NOMO-1 (cell line): ENCODE results near the gene C4BPA.

Experiments used
- DNase-seq, 2 experiments: peaks; one replicate each; lab custom pipeline; 2025; ENCODE audit not compliant: unreplicated experiment in 2 of 2; lab: John Stamatoyannopoulos, UW

C4BPA gene

DNA sequence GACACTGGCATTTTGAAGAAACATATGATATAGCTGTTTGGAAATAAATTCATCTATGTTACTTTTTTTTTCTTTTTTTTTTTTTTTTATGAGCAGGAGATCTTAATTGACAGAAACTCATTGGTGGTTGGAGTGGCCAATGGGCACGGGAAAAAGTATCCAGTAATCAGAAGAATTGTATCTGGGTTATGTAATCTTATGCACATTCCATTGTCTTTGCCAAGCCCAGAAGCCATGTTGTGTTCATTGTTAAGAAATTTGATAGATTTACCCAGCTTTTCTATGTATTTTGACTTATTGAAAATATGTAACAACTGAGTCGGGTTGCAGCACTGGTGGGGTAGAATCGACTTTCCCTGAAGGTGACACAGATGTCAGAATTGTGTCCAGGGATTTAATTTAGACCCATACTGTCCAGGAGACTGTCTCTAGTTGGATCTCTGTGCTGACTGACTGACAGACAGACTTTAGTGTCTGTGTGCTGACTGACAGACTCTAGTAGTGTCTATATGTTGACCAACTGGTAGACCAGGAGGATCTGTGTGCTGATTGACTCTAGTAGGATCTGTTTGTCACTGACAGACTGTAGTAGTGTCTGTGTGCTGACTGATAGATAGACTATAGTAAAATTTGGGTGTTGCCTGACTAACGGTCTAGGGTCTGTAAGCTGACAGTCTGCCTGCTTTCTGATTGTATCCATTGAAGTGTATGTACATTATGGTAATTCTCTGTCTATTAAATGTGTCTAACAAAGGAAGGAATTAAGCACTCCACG lies 27.7 kb upstream of the C4BPA start:
- DNase-seq, result no peak

DNA sequence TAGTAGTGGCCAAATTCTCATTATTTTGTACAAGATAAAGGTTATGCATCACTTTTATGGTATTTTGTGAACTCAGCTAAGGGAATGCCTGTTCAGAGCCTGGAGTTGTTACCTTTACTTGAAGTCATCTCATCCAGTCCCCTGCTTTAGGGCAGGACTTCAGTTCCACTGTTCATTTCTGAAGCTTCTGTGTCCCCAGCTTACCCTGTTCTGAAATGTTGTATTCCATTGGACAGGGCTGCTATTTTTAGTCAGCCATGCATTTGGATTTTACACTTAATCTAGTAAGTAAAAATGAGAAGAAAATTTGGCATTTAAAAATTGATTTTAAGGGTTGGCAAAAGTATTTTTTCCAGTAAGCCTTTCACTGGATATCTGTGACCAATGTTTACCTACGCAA lies 27.0 kb upstream of the C4BPA start:
- DNase-seq, result no peak

DNA sequence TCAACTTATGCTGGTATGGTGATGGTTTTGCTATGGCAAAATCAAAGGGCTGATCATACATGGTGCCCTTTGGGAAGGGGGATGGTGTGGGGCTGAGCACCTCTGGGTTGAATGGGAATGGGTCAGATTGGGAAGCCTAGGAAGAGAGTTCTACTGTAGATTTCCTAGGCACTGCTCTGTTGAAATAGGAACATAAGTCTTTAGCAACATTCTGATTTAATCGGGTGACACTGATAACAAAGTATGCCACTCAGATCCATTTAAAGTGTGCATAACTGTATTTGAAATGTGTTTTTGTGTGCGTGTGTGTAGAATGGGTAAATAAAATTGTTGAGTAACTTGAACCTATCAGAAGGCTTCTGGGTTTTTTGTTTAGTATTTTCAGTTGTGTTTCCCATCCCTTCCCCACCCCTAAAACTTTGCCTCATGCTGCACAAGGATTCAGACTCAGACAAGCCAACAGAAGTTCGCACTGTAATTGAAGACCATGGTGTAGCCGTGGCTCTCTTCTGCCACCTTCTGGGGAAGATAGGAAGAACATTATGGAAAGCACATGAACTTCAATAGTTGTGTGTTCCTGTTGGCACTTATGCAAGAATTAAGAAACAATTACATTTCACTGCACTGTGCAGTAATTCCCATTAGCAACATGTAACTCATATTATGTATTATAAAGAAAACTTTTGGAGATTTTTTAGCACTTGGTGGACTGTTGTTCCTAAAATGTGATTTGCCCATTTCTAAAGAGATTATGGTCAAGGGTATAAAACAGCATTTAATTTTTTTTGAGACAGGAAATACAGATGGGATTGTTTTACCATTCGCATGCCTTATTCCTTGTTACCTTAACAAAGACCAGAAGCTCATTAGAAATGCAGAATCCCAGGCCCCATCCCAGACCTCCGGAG lies 26.3 kb upstream of the C4BPA start:
- DNase-seq, result peak; percentile 55 to 81

DNA sequence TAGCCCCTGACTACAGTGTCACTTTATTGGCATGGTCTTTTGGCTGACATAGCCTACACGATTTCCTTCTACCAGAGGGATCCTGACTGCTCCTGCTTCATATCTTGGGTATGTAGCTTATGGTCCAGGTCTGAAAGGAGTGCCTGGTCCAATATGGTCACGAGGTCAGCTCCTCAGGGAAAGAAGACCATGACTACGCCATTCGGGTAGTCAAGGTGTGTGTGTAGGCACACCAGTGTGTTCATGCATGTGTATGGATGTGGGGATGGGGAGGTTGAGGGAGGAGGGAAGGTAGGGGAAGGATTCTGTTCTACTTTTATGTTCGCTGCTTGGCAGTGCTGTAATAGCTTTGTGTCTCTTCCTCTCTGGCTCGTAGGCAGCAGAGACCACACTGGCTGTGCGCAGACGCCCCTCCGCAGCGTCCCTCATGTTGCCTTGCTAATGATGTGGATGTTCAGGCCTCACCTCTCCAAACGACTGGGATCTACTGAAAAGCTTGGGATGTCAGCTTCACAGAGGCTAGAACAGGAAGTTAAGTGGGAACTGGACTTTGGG lies 25.4 kb upstream of the C4BPA start:
- DNase-seq, result no peak

DNA sequence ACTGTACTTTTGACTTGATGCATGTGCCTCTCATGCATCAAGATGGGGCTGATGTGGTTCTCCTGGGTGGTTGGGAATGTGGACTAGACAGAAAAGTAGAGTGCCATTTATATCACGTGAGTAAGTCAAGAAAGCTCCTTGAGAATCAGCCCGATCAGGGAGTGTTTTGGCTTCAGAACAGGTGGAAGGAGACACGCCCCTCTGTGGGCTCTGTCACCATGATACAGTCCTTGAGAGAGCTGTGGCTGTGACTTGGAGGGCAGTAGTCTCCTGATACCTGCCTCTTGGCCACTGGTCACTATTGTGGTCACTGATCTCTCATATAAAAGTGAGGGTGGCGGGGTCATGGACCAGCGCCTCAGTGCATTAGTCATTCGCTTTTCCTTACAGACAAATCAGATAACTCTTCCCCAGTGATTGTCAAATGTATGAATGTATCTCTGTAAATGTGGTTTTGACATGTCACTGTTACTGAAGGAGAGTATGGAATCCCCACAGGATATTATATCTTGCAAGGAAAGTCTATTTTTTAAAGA lies 24.3 kb upstream of the C4BPA start:
- no peak for DNase-seq

DNA sequence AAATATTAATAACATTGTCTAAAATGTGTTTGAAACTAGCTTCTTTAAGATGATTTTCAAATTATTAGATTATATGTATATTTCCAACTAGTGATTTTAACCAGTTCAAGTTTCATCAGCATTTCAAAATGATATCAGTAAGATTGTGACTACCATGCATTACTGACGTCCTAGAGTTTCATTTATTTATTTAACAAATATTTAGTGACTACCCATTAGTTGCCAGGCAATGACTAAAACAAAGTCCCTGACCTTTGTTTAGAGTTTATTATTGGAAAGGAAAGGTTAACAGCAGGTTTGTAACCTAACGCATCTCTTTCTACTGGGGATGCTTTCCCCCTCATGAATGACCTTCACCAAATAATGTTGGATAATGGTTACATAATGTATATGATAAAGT lies 22.9 kb upstream of the C4BPA start:
- DNase-seq, result no peak

DNA sequence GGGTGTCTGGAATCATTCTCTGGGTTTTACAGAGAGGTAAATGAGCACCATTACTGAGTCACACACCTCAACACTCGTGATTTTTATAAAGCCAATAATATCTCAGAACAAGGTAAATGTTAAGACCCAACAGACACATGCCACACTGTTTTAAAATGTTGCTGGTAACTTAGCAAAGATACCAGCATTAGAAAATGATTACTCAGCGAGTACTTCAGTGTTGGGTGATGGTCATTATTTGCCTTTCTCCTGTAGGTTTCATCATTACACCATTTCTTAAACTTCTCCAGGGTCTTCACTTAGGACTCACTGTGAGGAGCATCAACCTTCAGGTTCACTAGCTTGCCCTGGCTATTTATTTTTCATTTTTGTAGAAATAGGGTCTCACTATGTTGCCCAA lies 22.2 kb upstream of the C4BPA start:
- no peak for DNase-seq

DNA sequence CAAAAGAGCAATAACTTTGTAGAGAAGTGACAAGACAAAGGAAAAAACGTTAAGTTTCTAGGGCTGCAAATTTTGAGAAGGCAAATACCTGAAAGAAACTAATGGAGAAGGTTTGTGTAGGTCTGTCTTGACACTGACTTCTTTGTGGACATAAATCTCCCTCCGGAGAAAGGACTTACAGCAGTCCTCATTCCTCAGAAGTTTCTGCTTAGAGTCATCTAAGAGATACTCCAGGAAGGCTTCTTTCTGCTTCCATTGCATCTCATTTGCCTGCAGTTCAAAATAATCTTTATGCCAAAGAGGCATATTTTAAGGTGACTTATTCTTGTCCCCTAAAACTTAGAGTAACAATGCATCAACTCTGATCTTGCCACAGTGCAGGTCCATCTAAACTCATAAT lies 19.8 kb upstream of the C4BPA start:
- no peak for DNase-seq

DNA sequence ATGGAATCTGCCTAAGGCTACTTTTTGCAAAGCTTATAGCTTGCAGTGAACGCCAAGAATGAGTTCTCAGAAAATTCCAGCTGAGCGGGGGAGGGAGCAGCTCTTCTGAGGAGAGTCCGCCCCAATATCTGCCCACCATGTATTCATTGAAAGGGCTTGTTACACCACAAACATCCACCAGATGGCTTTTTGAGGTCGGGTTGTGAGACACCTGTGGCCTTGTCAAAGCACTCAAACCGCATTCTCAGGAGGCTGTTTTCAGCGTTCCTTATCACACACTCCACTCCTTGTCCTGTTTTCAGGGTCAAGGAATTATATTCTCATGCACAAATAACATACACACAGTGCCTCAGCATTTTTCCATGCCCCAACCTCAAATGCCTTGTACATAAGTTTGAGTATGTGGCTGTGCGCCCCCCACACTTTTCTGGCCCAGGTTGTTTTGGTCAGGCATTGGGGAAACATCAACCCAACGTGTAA lies 19.3 kb upstream of the C4BPA start:
- peak; percentile 29 to 34 for DNase-seq

DNA sequence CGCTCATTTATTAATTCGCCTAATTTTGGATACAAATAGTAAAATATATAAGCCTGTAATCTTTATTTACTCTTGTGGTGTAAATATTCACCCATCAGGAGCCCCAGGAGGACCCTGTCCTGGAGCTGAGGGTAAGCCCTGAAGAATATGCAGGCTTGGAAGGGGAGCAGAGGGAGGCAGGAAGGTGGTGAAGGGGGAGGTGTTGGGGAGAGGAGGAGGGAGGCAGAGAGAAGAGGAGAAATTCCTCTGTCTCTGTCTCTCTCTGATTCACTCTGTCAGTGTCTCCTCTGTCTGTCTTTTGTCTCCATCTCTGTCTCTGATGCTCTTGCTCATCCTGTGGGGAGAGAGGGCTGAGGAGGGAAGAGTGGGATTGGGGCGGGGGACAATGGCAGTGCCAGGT lies 18.1 kb upstream of the C4BPA start:
- DNase-seq, result no peak

DNA sequence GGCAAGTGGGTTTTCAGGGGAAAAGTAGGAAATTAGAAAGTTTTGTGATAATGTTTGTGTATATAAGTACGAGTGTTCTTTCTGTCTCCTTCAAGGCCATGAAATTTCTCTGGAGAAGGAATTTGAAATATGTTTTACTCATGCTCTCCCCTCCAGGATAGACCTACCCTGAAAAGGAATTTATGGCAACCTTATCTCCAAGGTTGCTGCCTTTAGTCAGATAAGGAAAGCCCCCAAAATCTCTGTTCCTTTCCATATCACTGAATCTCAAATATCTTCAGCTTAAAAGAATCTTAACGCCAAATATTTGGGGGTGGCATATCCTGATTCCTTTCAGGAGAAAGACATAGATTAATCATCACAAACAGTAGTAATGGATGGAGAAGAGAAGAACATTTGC lies 15.9 kb upstream of the C4BPA start:
- DNase-seq, result no peak

DNA sequence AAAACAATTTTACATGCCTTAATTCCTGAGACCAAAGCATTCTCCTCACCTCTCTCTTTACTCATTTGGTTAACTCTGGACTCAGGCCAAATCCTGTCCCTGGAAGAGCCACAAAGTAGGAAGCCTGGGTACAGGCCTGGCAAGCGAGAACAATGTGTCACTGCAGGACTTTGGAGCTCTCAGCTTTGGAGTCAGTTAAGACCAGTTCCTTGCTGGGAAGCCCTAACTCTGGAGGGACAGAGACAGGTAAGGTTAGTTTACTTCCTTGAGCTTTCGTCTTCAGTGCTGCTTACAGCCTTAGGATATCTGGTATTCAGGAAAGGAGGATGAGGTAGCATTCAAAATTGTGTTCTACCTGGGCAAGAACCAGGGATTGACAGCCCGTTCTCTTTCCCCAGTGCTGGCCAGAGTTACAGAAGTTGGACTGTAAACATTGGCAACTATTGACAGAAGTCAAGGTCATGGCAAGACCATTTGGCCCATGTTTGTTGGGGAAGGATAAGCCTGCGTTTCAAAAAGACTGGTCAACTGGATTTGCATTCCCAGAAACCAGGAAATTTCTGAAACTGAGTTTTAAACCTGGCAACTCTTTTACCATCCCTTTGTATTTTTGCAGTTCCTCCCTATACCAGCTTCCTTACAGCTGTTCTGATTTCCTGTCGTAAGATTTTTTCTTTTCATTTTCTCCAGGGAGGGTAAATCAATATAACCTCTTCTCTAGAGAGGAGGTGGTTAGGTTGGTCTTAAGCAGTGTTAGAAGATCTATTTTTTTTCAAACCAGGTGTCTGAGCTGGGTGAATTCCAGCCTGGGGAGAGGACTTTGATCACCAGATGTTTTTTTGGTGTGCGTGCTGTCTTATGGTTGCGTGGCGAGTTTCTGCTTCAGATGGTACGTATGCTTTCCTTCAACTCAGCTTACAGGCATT lies 15.1 kb upstream of the C4BPA start, which contains the start of gene C4BPB:
TSS of gene C4BPB (plus strand) at position 160 of the 926 bp plus-strand sequence. CDS start at position 832, 672 bp downstream.
- no peak for DNase-seq

DNA sequence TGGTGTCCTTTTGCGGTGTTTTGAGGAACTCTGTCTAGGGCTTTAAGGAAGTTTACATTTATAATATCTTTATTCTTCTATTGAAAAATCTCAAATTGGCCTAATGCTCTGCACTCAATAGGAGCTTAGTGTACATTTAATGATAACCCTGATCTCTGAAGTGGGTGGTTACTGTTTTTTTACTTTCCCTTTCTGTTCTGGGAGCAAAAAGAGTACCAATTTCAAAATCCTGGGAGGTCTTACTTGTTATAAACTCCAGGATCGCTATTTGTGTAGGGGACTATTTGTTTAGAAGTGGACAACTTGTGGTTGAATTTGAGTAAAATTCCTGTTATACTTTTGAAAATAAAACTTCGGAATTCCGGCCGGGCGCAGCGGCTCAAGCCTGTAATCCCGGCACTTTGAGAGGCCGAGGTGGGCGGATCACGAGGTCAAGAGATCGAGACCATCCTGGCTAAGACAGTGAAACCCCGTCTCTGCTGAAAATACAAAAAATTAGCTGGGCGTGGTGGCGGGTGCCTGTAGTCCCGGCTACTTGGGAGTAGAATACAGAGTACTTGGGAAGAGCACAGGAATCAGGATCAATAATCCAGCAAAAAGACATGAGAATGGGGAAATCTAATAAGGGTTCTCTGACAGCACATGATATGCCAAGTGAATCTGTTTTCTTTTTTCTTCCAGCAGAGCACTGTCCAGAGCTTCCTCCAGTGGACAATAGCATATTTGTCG lies 14.2 kb upstream of the C4BPA start:
- no peak for DNase-seq

DNA sequence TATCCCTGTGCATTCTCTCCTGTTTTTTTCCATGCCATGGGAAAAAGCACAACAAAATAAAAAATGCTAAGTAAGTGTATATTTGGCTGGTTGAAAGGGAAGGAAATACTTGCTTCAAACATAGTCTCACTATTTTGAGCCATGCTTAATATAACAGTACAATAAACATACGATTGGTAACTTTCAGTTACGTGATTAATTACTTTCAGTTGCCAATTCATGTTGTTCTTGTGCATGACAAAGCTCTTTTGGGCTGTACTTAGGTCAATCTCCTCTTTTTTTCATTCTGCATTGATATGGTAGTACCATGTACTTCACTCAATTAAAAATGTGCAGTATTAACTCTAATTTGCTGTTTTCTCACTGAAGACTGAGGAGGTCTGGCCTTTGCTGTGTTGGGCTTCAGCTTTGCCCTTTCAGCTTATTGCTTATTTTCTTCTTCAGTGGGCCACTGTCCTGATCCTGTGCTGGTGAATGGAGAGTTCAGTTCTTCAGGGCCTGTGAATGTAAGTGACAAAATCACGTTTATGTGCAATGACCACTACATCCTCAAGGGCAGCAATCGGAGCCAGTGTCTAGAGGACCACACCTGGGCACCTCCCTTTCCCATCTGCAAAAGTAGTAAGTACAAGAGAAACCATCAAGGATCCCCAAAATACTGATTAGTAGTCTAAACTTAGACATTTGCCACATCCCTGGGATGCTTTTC lies 12.7 kb upstream of the C4BPA start:
- DNase-seq, result no peak

DNA sequence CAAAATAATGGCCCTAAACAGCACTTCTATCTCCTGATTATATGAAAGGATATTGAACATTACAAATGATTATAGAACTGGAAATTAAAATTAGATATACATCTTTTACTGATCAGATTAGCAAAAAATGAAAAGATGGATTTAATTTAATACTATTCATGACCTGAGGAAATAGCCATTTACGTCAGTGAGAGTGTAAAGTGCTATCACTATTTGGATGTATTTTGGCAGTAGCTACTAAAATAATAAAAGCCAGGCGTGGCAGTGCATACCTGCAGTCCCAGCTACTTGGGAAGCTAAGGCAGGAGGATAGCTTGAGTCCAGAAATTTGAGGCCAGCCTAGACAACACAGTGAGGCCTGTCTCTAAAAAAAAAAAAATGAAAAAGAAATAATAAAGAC lies 10.1 kb upstream of the C4BPA start:
- no peak for DNase-seq

DNA sequence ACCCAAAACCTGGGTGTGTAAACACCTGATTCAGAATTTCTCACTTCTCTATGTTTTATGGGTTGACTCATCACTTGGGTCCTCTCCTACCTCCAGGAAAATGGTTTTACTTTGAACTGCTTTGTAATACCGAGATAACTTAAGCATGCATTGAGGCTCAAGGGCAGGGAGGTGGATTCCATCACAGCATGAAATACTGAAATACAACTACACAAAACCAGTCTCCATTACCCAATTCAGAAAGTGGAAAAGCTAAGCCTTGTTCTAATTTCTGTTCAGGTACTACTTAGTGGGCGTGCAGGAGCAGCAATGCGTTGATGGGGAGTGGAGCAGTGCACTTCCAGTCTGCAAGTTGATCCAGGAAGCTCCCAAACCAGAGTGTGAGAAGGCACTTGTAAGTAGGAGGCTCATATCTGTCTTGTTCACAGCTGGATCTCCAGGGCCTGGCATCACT lies 6.1 kb upstream of the C4BPA start:
- no peak for DNase-seq

DNA sequence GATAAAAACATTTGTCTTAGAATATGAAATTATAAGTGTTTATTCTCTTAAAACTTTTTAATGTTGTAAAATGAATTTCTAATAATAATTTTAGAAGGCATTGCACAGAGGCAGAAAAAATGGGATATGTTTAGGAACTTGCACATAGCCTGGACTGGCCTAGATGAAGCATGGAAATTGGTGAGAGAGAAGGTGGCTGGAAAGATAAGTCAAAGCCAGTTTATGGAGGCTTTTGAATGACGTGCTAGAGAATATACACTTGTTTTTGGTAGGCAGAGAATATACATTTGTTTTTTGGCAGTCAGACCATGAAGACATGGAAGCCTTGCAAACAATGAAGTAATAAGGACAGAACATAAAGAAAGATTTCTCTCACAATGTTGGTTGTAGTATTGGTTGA lies 2.3 kb upstream of the C4BPA start:
- DNase-seq, result no peak

DNA sequence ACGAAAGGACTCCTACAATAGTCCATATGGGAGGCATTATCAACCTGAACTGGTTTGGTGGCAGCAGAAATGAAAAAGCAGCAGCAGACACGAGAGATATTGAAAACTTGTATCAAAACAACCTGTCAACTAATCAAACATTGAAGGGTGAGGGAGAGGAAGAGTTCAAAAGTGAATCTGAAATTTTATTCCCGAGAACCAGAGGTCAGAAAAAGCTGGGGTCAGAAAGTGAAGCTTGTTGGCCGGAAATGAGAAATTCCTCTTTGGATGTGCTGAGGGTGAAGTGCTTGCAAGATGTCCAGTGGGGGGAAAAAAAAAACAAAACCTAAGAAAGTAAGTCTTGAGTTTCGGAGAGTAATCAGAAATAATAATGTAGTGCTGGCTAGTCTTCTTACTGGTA lies 1.9 kb upstream of the C4BPA start:
- DNase-seq, result no peak

DNA sequence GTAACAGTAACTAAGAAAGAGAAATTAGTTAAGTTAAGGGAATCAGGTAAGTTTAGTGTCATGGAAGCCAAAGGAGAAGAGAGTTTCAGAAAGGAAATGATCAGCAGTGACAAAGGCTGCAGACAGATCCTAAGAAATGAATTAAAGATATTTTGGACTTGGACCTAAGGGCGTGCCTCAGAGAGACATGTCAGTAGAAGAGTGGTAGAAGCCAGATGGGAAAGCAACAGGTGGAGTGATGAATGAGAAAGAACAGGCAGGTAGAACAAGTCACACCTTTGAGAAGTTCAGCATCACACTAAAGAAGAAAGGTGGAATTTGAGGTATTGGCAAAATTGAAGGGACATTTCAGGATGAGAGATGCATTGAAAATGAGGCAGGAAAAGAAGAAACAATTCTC lies 1.4 kb upstream of the C4BPA start:
- no peak for DNase-seq
